Measurements from ENCODE around the gene ZNG1A.
"Not testable (repeated sequence)": the region's sequence is repeated elsewhere in the genome, so short reads cannot be mapped to it uniquely, and the experiment has no call there.

ZNG1A gene

GRCh38 chr9:178140-178825 lies 573 bp downstream of the ZNG1A start:
- DNase-seq (ENCODE audit: low read depth in 2 of 2) = not testable (repeated sequence)

- DNase-seq (ENCODE audit: low read depth in 2 of 2) = not testable (repeated sequence)
Measured at GRCh38 chr9:169757-170156, 9.1 kb downstream of the ZNG1A start.

- not testable (repeated sequence) for DNase-seq (ENCODE audit: low read depth in 2 of 2)
Measured at GRCh38 chr9:159871-160270, 19.0 kb downstream of the ZNG1A start.

GRCh38 chr9:151173-151572 lies 27.7 kb downstream of the ZNG1A start:
- DNase-seq (ENCODE audit: low read depth in 2 of 2) = not testable (repeated sequence)

- not testable (repeated sequence) for DNase-seq (ENCODE audit: low read depth in 2 of 2)
Measured at GRCh38 chr9:139880-140279, 39.0 kb downstream of the ZNG1A start.

- DNase-seq (ENCODE audit: low read depth in 2 of 2) = not testable (repeated sequence)
Measured at GRCh38 chr9:117995-118467, 60.8 kb downstream of the ZNG1A start, which contains the start of gene FOXD4. Gene FOXD4, minus strand, starts transcription at chr9:118417. Its CDS starts 298 bp downstream, at chr9:118119.

GRCh38 chr9:117144-117994 lies 61.5 kb downstream of the ZNG1A start:
- not testable (repeated sequence) for DNase-seq (ENCODE audit: low read depth in 2 of 2)

- DNase-seq (ENCODE audit: low read depth in 2 of 2) = not testable (repeated sequence)
Measured at GRCh38 chr9:116239-117077, 62.4 kb downstream of the ZNG1A start.

GRCh38 chr9:115118-115451 lies 63.8 kb downstream of the ZNG1A start:
- not testable (repeated sequence) for DNase-seq (ENCODE audit: low read depth in 2 of 2)

GRCh38 chr9:114267-115117 lies 64.4 kb downstream of the ZNG1A start:
- not testable (repeated sequence) for DNase-seq (ENCODE audit: low read depth in 2 of 2)

GRCh38 chr9:113468-114266 lies 65.2 kb downstream of the ZNG1A start:
- DNase-seq (ENCODE audit: low read depth in 2 of 2) = not testable (repeated sequence)

- DNase-seq (ENCODE audit: low read depth in 2 of 2) = not testable (repeated sequence)
Measured at GRCh38 chr9:112589-113467, 66.0 kb downstream of the ZNG1A start.

- DNase-seq (ENCODE audit: low read depth in 2 of 2) = not testable (repeated sequence)
Measured at GRCh38 chr9:110672-111071, 68.2 kb downstream of the ZNG1A start.

- not testable (repeated sequence) for DNase-seq (ENCODE audit: low read depth in 2 of 2)
Measured at GRCh38 chr9:109540-109939, 69.3 kb downstream of the ZNG1A start.

GRCh38 chr9:108742-109495 lies 69.9 kb downstream of the ZNG1A start:
- DNase-seq (ENCODE audit: low read depth in 2 of 2) = not testable (repeated sequence)

GRCh38 chr9:105991-106390 lies 72.9 kb downstream of the ZNG1A start:
- not testable (repeated sequence) for DNase-seq (ENCODE audit: low read depth in 2 of 2)

GRCh38 chr9:100430-100829 lies 78.4 kb downstream of the ZNG1A start:
- DNase-seq (ENCODE audit: low read depth in 2 of 2) = not testable (repeated sequence)

GRCh38 chr9:99867-100266 lies 79.0 kb downstream of the ZNG1A start:
- DNase-seq (ENCODE audit: low read depth in 2 of 2) = not testable (repeated sequence)
